A549 (cell line): ENCODE results near the gene MOSPD3. TPM values are rescaled to one million over a fixed set of nuclear protein-coding genes. Genes with fewer than 3 reads are reported as not detected.
A peak's percentile ranks its signal among the peaks of the same experiment; 100 is the strongest.

Experiments
- ATAC-seq, 2 experiments: fragments of 200-7000 bp in 1 of 2; fragments of >200 bp in 1 of 2; cut with Nextera tagmentation in 1 of 2; cut with Tn5 transposase in 1 of 2; 3 replicates each; pipeline versions ENCODE4 v1.8.0 to v1.9.1; 2018 to 2020; ENCODE audit warnings: mild to moderate bottlenecking in 1 of 2, moderate library complexity in 1 of 2
- CTCF ChIA-PET: fragments of 300-600 bp; sonication (Branson Sonifier 250); formaldehyde crosslinking; extraction: SDS; loops from one replicate; lab custom pipeline; 2021; ENCODE audit warnings: antibody characterized with exemption, inconsistent platforms; lab: Yijun Ruan, JAX
- POLR2A ChIA-PET: fragments of 350-600 bp; formaldehyde crosslinking; extraction: SDS; loops from one replicate; lab custom pipeline; 2021; ENCODE audit warnings: antibody characterized with exemption, inconsistent platforms; lab: Yijun Ruan, JAX
- DNase-seq, 2 experiments: peaks; one replicate each; pipeline versions ENCODE4 v3.0.0 to v3.0.0-alpha.2; 2011 to 2016; ENCODE audit warnings: low read depth in 1 of 2, low spot score in 1 of 2
- FAIRE-seq: peaks from 2 replicates; lab custom pipeline; 2011; peaks lifted over from hg19 to GRCh38; lab: Jason Lieb, UNC
- H3K27ac ChIP-seq, 2 experiments: fragments of >200 bp; sonication (Bioruptor Twin); formaldehyde crosslinking; 3 replicates each; pipeline ENCODE4 v1.5.1; 2016 to 2017
- H3K4me1 ChIP-seq: fragments of >200 bp; sonication (Bioruptor Twin); formaldehyde crosslinking; 3 replicates; pipeline ENCODE4 v1.6.1; 2016
- H3K4me2 ChIP-seq: fragments of >200 bp; sonication (Bioruptor Twin); formaldehyde crosslinking; 3 replicates; pipeline ENCODE4 v1.6.1; 2016
- H3K4me3 ChIP-seq: fragments of >200 bp; sonication (Bioruptor Twin); formaldehyde crosslinking; 3 replicates; pipeline ENCODE4 v1.5.1; 2016
- H3K9me3 ChIP-seq: fragments of >200 bp; sonication (Bioruptor Twin); formaldehyde crosslinking; 3 replicates; pipeline ENCODE4 v1.6.1; 2016
- CHD2 ChIP-seq: fragments of 150-350 bp; IDR thresholded peaks from 2 replicates; pipeline ENCODE4 v1.6.1; 2014; ENCODE audit warnings: low read length; ENCODE audit not compliant: partially characterized antibody
- EHF ChIP-seq: fragments of 250-450 bp; sonication (Bioruptor Pico); IDR thresholded peaks from 2 replicates; pipeline ENCODE4 v1.5.0; 2020; ENCODE audit warnings: mild to moderate bottlenecking
- EP300 ChIP-seq, 2 experiments: fragments of >200 bp; sonication (Bioruptor Twin); formaldehyde crosslinking; IDR thresholded peaks; 2 replicates in 1 of 2; 3 replicates in 1 of 2; pipeline ENCODE4 v1.6.1; 2016 to 2017
- FOSB ChIP-seq: fragments of 250-450 bp; sonication (Bioruptor Pico); IDR thresholded peaks from 2 replicates; pipeline ENCODE4 v1.5.0; 2020; ENCODE audit warnings: mild to moderate bottlenecking, moderate library complexity
- HDAC2 ChIP-seq: fragments of 200-600 bp; sonication (generic); IDR thresholded peaks from 2 replicates; pipeline ENCODE4 v1.6.1; 2016
- HOXA7 ChIP-seq: fragments of 250-450 bp; sonication (Bioruptor Pico); IDR thresholded peaks from 2 replicates; pipeline ENCODE4 v1.5.0; 2020; ENCODE audit warnings: mild to moderate bottlenecking, moderate library complexity
- JUN ChIP-seq, 2 experiments: fragments of >200 bp; sonication (Bioruptor Twin); formaldehyde crosslinking; IDR thresholded peaks; 2 replicates in 1 of 2; 3 replicates in 1 of 2; pipeline ENCODE4 v1.6.1; 2016 to 2017
- KDM5A ChIP-seq: fragments of 200-600 bp; sonication (generic); IDR thresholded peaks from 2 replicates; pipeline ENCODE4 v1.6.1; 2016; ENCODE audit warnings: antibody characterized with exemption, mild to moderate bottlenecking
- MAFK ChIP-seq: fragments of 450-650 bp; IDR thresholded peaks from 2 replicates; pipeline ENCODE4 v1.6.1; 2014; ENCODE audit not compliant: partially characterized antibody
- MAZ ChIP-seq: fragments of 150-350 bp; IDR thresholded peaks from 2 replicates; pipeline ENCODE4 v1.6.1; 2014; ENCODE audit warnings: antibody characterized with exemption, low read depth, low read length, borderline replicate concordance
- MYC ChIP-seq: IDR thresholded peaks from 2 replicates; pipeline ENCODE4 v1.6.1; 2012; ENCODE audit warnings: mild to moderate bottlenecking, inconsistent platforms, low read length, improper control_type of control experiment, borderline replicate concordance
- NFE2L2 ChIP-seq: fragments of 150-350 bp; conservative IDR thresholded peaks from 2 replicates; pipeline ENCODE4 v1.6.1; 2014; ENCODE audit warnings: low read length
- NPAS2 ChIP-seq: fragments of 250-450 bp; sonication (Bioruptor Pico); IDR thresholded peaks from 2 replicates; pipeline ENCODE4 v1.8.0; 2022; ENCODE audit warnings: mild to moderate bottlenecking, moderate library complexity, borderline replicate concordance
- NR3C1 ChIP-seq: fragments of >200 bp; sonication (Bioruptor Twin); formaldehyde crosslinking; IDR thresholded peaks from 3 replicates; pipeline ENCODE4 v1.6.1; 2017
- PHF8 ChIP-seq: fragments of 200-600 bp; sonication (generic); IDR thresholded peaks from 2 replicates; pipeline ENCODE4 v1.6.1; 2016; ENCODE audit warnings: low read depth, mild to moderate bottlenecking, antibody characterized with exemption, moderate library complexity, borderline replicate concordance
- POLR2A ChIP-seq: IDR thresholded peaks from 2 replicates; pipeline ENCODE4 v1.6.1; 2012; ENCODE audit warnings: mild to moderate bottlenecking, low read length
- RAD21 ChIP-seq, 2 experiments: fragments of >200 bp in 1 of 2; sonication (Bioruptor Twin) in 1 of 2; formaldehyde crosslinking in 1 of 2; IDR thresholded peaks in 1 of 2; conservative IDR thresholded peaks in 1 of 2; 2 replicates in 1 of 2; 3 replicates in 1 of 2; pipeline ENCODE4 v1.6.1; 2012 to 2018; ENCODE audit warnings: inconsistent platforms in 1 of 2
- RCOR1 ChIP-seq: fragments of 150-350 bp; IDR thresholded peaks from 2 replicates; pipeline ENCODE4 v1.6.1; 2014; ENCODE audit warnings: antibody characterized with exemption, low read length, low read depth
- RFX5 ChIP-seq: fragments of 450-650 bp; IDR thresholded peaks from 2 replicates; pipeline ENCODE4 v1.7.1; 2014; ENCODE audit warnings: antibody characterized with exemption, mild to moderate bottlenecking, moderate library complexity
- SMC3 ChIP-seq: fragments of >200 bp; sonication (Bioruptor Twin); formaldehyde crosslinking; IDR thresholded peaks from 3 replicates; pipeline ENCODE4 v1.6.1; 2018; ENCODE audit warnings: inconsistent platforms
- SREBF2 ChIP-seq: fragments of 450-650 bp; IDR thresholded peaks from 2 replicates; pipeline ENCODE4 v1.6.1; 2014; ENCODE audit warnings: mild to moderate bottlenecking, moderate library complexity
- TP53 ChIP-seq: fragments of 250-450 bp; sonication (Bioruptor Pico); IDR thresholded peaks from 2 replicates; pipeline ENCODE4 v1.5.0; 2021; ENCODE audit warnings: mild to moderate bottlenecking, moderate library complexity
- ZFP36 ChIP-seq: fragments of 450-650 bp; IDR thresholded peaks from 2 replicates; pipeline ENCODE4 v1.6.1; 2014; ENCODE audit warnings: borderline replicate concordance; ENCODE audit not compliant: partially characterized antibody
- WGBS: methylation state at CpG from one replicate; pipeline ENCODE4 v1.1.6; 2017; ENCODE audit errors: missing lambda C conversion rate; 5-methylcytosine and 5-hydroxymethylcytosine counted together
- polyA minus RNA-seq: library from RNA; depleted of rRNA, polyadenylated mRNA; stranded (reverse); fragments of >200 nt; gene quantifications from 2 replicates; pipeline ENCODE4 v1.2.3, GENCODE V29; 2011; rRNA and poly(A)+ RNA removed
- polyA plus RNA-seq, 4 experiments: library from polyadenylated mRNA; depleted of rRNA in 3 of 4; stranded (reverse); fragments of >200 nt; fragmentation: RNase III in 1 of 4; extraction: RNeasy Plus Mini Kit Qiagen cat#74134 plus additional on column Dnase treatment in 1 of 4; gene quantifications; 2 replicates in 3 of 4; 3 replicates in 1 of 4; pipeline ENCODE4 v1.2.3, GENCODE V29; 2011 to 2017
- TF ChIP-seq, protein P1 (sequence below): IDR thresholded peaks from 2 replicates; pipeline ENCODE4 v1.6.1; 2012
- TF ChIP-seq, protein P2 (sequence below): fragments of 150-350 bp; IDR thresholded peaks from 2 replicates; pipeline ENCODE4 v1.6.1; 2014; ENCODE audit warnings: low read depth, mild to moderate bottlenecking, low read length
- TF ChIP-seq, protein P3 (sequence below): fragments of 250-450 bp; sonication (Bioruptor Pico); IDR thresholded peaks from 2 replicates; pipeline ENCODE4 v1.5.0; 2020; ENCODE audit warnings: low read depth, mild to moderate bottlenecking, moderate library complexity

The MOSPD3 gene, protein sequence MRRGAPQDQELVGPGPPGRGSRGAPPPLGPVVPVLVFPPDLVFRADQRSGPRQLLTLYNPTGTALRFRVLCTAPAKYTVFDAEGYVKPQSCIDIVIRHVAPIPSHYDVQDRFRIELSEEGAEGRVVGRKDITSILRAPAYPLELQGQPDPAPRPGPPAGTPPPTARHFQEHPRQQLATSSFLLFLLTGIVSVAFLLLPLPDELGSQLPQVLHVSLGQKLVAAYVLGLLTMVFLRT
- polyA plus RNA-seq (2011; rRNA removed): 4.6 and 6.1 TPM in 2 replicates
- 17.0 and 22.0 TPM in 2 replicates for polyA plus RNA-seq (2012; cell fraction: cytosol; rRNA removed)
- 20.5 and 20.8 TPM in 2 replicates for polyA plus RNA-seq (2012; cell fraction: nucleus; rRNA removed)
- 10.0 to 15.2 TPM (median 14.8 TPM) in 3 replicates for polyA plus RNA-seq (2017; fragmentation: RNase III; extraction: RNeasy Plus Mini Kit Qiagen cat#74134 plus additional on column Dnase treatment)
- polyA minus RNA-seq: 1.9 and 3.3 TPM in 2 replicates

DNA sequence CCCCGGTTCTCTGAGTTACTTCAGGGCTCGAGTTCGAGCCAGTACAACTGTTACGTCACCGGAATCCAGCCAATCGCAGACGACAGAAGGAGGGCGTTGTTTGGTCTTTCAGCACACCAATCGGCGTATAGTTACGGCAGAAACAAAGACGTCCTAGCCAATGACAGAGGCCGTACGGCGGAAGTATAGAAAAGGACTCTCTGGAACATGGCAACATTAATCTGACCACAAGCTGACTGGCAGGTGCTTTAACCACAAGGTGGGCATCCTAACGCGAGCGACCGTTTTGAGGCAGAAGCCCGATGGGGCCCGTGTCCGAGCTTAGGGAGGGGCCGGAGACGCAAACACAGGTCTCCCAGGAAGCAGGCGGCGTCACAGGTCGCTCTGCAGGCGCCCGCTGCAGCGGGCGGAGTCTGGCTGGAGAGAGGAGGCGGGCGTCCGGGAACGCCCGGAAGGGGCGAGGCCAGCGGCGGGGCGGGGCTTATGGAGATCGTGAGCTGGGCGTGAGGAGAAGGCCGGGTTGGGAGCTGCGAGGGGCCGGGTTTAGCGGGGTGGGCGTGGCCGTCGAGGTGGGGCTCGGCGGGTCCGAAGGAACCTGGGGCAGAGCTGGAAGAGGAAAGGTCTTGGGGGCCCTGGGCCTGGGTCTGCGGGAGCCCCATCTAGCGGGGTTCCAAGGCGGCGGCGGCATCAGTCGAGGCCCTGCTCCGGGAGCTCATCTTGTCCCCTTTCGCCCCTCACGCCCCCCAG, at the start of gene MOSPD3:
MOSPD3 (plus strand) TSS at position 558 of the 747 bp plus-strand sequence. CDS start 252 bp downstream, outside the sequence.
- POLR2A ChIA-PET: interaction anchor here (0.6 to 2.3 kb wide), 22 partner anchors 9 to 278 kb away, joined by 3 to 28 read pairs (median 4); partner anchors contain the start of genes FBXO24, GIGYF1, GNB2 and LRCH4
- FAIRE-seq (peak; percentile 91), ATAC-seq (peak; percentile 97)
- no peak for TF ChIP-seq NFE2L2
- TF ChIP-seq, protein P1, sequence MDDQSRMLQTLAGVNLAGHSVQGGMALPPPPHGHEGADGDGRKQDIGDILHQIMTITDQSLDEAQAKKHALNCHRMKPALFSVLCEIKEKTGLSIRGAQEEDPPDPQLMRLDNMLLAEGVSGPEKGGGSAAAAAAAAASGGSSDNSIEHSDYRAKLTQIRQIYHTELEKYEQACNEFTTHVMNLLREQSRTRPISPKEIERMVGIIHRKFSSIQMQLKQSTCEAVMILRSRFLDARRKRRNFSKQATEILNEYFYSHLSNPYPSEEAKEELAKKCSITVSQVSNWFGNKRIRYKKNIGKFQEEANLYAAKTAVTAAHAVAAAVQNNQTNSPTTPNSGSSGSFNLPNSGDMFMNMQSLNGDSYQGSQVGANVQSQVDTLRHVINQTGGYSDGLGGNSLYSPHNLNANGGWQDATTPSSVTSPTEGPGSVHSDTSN: no peak
- no peak for TF ChIP-seq NR3C1
- no peak for TF ChIP-seq HOXA7 (CRISPR knock-in tag)
- peak; percentile 80 for TF ChIP-seq PHF8
- TF ChIP-seq KDM5A: no peak; the same call in 1 of the 2 replicates
- TF ChIP-seq, protein P2, sequence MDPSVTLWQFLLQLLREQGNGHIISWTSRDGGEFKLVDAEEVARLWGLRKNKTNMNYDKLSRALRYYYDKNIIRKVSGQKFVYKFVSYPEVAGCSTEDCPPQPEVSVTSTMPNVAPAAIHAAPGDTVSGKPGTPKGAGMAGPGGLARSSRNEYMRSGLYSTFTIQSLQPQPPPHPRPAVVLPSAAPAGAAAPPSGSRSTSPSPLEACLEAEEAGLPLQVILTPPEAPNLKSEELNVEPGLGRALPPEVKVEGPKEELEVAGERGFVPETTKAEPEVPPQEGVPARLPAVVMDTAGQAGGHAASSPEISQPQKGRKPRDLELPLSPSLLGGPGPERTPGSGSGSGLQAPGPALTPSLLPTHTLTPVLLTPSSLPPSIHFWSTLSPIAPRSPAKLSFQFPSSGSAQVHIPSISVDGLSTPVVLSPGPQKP: no peak
- no peak for TF ChIP-seq TP53 (CRISPR knock-in tag)
- TF ChIP-seq NPAS2: no peak
- no peak for TF ChIP-seq MAFK
- TF ChIP-seq HDAC2: no peak
- no peak for TF ChIP-seq MYC
- TF ChIP-seq FOSB (CRISPR knock-in tag): no peak
- TF ChIP-seq MAZ: no peak
- TF ChIP-seq, protein P3, sequence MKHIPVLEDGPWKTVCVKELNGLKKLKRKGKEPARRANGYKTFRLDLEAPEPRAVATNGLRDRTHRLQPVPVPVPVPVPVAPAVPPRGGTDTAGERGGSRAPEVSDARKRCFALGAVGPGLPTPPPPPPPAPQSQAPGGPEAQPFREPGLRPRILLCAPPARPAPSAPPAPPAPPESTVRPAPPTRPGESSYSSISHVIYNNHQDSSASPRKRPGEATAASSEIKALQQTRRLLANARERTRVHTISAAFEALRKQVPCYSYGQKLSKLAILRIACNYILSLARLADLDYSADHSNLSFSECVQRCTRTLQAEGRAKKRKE (CRISPR knock-in tag): no peak
- no peak for TF ChIP-seq SREBF2
- no peak for TF ChIP-seq RAD21 (conservative IDR thresholded peaks at IDR 0.05 in 1 of 2, IDR thresholded peaks at IDR 0.05 in 1 of 2)
- TF ChIP-seq RCOR1: no peak
- no peak for TF ChIP-seq CHD2
- peak; percentile 84 for TF ChIP-seq RFX5
- no peak for TF ChIP-seq SMC3
- TF ChIP-seq EHF (CRISPR knock-in tag): no peak
- TF ChIP-seq EP300 (IDR thresholded peaks at IDR 0.05): no peak
- peak in 1 of 2 experiments; percentile 68; a peak in 1 of 5 replicates for TF ChIP-seq JUN (IDR thresholded peaks at IDR 0.05)
- TF ChIP-seq POLR2A: peak; percentile 43
- TF ChIP-seq ZFP36: no peak
- TF ChIP-seq, all 56 proteins: peak for 4
- WGBS: 2% methylated on average over 46 of the region's 61 CpGs
- Histone ChIP-seq H3K9me3 (no peaks in the 10 kb centered on the region), H3K4me2 (peak within 1 kb of the TSS; percentile 96), H3K4me3 (peak within 1 kb of the TSS; percentile 67), H3K4me1 (peaks cover 4% of the 10 kb centered on the region; the same call in 1 of the 3 replicates), H3K27ac (peak within 1 kb of the TSS; percentile 83 to 90)
- peak; percentile 99 to 100 for DNase-seq
- CTCF ChIA-PET: interaction anchor here (0.6 to 8.8 kb wide), 11 partner anchors 15 to 94 kb away, joined by 3 to 69 read pairs (median 5); partner anchors contain the start of gene POP7
